Amniotic epithelial cell (primary cell): ENCODE measurements around the gene FZR1.
"Not testable (repeated sequence)": the region's sequence is repeated elsewhere in the genome, so short reads cannot be mapped to it uniquely, and the experiment has no call there.

ENCODE experiments used
- DNase-seq: peaks from one replicate; pipeline ENCODE4 v3.0.0-alpha.2; 2010; ENCODE audit warnings: low read depth

Gene FZR1

DNA sequence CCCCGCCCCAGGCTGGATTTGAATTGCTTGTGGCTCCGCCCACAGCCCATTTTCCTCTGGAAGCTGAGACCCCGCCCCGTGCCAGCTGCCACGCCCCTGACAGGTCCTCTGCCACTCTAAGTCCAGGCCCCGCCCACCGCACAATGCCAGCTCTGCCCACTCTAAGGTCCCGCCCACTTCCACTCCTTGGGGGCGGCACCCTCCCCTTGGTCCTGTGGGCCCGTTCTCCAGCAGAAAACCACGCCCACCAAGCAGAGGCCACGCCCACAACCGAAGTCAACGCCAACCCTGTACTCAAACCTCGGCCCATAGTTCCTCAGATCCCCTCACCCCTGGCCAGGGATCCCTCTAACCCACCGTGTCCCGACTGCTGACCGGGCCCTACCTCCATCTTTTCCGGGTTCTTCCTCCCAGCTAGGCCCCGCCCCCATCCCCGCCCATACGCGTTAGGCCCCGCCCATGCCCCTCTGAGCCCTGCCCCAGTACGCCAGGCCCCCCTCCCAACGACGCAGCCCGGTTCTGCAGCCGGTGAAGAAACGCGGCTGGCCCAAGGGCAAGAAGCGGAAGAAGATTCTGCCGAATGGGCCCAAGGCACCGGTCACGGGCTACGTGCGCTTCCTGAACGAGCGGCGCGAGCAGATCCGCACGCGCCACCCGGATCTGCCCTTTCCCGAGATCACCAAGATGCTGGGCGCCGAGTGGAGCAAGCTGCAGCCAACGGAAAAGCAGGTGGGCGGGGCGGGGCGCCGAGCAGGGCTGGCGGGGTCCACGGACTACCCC, 67.9 kb downstream of the FZR1 start:
- peak; percentile 94 for DNase-seq

DNA sequence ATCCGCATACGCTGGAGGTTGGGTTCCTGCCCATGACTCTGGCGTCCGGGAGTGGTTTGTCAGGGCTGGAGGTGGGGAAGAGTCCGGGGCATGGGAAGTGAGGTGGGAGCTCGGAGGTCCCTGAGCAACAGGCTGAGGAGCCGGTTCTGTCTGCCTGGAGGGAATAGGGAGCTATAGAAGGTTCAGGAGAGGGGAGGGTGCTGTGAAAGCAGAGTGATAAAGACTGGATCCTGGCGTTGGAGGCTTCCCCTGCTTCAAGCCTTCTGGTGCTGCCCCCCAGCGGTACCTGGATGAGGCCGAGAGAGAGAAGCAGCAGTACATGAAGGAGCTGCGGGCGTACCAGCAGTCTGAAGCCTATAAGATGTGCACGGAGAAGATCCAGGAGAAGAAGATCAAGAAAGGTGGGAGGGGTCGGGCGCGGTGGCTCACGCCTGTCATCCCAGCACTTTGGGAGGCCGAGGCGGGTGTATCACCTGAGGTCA, 69.2 kb downstream of the FZR1 start:
- DNase-seq: peak; percentile 51

DNA sequence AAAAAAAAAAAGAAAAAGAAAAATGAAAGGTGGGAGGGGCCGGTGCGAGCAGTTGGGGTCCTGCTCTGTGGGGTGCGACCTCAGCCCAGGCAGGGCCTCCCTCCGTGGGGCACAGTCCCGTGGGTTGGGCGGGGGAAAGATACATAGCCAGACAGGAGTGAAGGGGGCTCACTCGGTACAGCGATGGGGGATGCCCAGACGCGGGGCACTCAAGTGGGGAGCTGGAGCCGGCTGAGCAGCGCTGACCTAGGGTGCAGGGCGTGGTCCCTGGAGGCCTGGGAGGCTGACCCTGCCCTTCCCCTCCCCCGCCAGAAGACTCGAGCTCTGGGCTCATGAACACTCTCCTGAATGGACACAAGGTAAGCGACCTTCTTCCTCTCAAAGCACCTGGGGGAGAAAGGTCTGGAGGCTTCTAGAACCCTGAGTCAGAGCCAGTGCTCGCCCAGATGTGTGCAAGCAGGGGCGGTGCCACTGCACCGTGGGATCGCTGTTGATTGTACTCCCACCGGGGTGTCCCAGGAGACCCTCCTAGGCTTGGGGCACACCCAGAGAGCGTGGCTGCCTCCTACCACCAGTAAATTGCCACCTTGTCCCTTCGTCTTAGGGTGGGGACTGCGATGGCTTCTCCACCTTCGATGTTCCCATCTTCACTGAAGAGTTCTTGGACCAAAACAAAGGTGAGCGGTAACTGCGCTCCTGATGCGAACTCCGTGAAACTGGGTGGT, 70.0 kb downstream of the FZR1 start:
- DNase-seq: no peak

DNA sequence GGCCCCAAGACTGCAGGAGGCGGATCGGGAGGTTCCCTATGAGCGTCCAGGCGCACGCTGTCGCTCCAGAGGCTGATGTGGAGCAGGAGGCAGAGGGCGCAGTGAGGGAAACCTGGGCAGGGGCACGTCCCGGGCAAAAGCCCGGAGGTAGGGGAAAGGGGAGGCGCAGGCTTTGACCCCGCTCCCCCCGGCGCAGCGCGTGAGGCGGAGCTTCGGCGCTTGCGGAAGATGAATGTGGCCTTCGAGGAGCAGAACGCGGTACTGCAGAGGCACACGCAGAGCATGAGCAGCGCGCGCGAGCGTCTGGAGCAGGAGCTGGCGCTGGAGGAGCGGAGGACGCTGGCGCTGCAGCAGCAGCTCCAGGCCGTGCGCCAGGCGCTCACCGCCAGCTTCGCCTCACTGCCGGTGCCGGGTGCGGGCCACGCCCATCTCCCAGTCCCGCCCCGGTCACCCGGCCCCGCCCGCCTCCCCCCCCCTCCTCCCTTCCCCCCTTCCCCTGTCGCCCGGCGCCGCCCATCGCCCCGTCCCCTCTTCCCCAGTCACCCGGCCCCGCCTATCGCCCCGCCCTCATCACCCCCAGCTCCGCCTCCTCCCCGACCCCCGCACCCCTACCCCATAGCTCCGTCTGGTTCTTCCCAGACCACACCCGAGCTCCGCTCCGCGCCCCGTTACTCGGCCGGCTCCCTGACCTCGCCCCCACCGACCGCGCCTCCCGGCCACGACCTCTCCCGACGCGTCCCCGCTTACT, 70.8 kb downstream of the FZR1 start:
- peak; percentile 72 for DNase-seq

DNA sequence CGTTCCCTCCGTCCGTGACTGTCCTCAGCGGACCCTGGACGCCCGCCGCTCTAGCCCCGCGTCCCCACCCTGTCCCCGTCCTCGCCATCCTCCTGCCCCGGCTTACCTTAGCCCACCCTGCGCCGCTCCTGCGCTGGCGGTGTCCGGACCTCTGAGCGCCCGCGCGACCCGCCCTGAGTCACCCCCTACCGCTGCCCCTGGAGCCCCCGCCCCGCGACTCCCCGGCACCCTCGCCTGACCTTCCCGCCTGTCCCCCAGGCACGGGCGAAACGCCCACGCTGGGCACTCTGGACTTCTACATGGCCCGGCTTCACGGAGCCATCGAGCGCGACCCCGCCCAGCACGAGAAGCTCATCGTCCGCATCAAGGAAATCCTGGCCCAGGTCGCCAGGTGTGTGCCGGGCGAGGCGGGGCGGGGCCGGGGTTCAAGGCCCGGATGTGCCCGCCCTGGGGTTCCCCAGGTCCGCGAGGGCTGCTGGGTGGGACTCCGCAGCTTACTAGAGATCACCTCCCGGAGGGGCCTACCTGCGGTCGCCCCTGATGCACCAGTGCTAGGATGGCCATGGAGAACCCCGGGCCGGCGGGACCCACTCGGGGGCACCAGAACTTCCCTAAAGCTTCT, 71.7 kb downstream of the FZR1 start:
- no peak for DNase-seq

DNA sequence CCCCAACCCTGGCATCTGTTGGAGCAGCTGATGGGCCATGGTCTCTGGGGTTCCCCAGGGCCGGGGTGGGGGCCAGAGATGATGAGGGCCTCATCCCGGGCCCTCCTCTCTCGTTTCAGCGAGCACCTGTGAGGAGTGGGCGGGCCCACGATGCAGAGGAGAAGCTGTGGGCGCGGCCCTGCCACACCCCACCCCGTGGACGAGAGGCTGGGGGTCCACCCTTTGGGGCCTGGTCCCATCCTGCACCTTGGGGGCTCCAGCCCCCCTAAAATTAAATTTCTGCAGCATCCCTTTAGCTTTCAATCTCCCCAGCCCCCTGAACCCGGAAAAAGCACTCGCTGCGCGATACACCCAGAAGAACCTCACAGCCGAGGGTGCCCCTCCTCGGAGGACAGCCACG, 72.3 kb downstream of the FZR1 start:
- DNase-seq: no peak

DNA sequence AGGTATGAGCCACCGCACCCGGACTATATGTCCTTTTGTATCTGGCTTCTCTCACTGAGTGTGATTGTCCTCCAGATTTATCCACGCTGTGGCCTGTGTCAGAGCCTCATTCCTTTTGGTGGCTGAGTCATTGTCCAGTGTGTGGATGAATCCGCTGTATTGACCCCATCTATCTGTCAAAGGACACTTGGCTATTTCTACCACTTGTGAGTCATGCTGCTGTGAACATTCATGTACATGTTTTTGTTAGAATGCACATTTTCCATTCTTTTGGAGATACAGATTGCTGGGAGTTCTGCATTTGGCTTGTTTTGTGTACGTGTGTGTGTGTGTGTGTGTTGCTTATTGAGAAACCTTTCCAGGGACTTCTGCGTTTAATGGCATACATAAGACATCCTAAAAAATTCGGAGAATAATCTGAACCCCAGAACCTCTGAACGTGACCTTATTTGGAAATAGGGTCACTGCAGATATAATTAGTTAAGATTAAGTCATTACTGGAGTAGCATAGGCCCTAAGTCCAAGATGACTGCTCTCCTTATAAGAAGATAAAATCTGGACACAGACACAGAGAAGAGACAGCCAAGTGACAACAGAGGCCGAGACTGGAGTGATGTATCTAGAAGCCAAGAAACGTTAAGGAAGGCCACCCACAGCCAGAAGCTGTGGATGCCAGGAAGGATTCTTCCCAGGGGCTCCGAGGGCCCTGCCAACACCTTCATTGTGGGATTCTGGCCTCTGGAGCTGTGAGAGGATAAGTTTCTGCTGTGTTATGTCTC, 74.2 kb downstream of the FZR1 start:
- peak; percentile 93 for DNase-seq

DNA sequence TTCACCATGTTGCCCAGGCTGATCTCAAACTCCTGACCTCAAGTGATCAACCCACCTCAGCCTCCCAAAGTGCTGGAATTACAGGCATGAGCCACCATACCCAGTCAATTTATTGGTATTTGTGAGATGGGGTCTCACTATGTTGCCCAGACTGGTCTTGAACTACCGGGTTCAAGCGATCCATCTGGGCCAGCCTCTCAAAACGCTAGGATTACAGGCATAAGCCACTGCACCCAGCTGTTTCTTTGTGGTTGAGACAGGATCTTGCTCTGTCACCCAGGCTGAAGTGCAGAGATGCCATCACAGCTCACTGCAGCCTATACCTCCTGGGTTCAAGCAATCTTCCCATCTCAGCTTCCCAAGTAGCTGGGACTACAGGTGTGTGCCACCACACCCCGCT, 75.7 kb downstream of the FZR1 start:
- not testable (repeated sequence) for DNase-seq

DNA sequence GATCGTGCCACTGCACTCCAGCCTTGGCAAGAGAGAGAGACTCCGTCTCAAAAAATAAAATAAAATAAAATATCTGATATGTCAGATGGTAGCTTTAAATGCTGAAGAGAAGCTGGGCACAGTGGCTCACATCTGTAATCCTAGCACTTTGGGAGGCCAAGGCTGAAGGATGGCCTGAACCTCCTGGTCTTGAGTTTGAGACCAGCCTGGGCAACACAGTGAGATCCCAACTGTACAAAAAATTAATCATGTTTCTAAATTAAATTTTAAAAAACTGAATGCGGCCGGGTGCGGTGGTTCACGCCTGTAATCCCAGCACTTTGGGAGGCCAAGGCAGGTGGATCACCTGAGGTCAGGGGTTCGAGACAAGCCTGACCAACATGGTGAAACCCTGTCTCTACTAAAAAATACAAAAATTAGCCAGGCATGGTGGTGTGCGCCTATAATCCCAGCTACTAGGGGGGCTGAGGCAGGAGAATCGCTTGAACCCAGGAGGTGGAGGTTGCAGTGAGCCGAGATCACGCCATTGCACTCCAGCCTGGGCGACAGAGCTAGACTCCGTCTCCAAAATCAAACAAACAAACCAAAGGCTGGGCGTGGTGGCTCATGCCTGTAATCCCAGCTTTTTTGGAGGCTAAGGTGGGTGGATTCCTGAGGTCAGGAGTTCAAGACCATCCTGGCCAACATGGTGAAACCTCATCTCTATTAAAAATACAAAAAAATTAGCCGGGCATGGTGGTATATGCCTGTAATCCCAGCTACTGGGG, 78.1 kb downstream of the FZR1 start:
- not testable (repeated sequence) for DNase-seq

DNA sequence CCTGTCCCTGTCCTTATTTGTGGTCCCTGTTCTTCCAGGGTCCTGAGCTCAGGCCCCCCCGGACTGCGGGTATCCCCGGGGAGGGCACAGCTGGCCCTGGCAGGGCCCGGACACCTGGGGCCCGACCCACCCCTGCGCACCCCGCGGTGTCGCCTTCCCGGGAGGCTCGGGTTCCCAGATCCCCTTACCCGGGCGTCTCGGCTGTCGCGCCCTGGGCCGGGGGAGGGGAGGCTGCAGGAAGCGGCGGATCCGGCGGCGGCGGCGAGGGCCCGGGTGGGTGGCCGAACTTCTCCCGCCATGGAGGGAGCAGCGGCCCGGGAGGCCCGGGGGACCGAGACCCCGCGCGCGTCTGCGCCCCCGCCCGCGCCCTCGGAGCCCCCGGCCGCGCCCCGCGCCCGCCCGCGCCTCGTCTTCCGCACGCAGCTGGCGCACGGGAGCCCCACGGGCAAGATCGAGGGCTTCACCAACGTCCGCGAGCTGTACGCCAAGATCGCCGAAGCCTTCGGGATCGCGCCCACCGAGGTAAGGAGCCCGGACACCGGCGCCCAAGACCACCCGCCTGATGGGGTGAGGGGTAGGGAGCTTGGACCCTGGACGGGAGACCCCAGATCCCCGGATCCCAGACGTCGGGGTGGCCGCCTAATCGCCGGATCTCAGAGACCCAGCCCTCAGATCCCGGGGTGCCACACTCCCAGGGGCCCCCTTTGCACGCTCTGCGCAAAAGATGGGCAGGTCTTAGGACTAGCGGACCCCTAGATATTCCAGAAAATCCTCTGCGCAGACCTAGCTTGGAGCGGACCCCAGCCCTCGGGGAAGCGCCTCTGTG, 79.4 kb downstream of the FZR1 start, which contains the start of gene GIPC3:
Gene GIPC3 (plus strand): TSS at position 178 of the 826 bp plus-strand sequence. CDS start 120 bp downstream, at position 298.
- DNase-seq: no peak

DNA sequence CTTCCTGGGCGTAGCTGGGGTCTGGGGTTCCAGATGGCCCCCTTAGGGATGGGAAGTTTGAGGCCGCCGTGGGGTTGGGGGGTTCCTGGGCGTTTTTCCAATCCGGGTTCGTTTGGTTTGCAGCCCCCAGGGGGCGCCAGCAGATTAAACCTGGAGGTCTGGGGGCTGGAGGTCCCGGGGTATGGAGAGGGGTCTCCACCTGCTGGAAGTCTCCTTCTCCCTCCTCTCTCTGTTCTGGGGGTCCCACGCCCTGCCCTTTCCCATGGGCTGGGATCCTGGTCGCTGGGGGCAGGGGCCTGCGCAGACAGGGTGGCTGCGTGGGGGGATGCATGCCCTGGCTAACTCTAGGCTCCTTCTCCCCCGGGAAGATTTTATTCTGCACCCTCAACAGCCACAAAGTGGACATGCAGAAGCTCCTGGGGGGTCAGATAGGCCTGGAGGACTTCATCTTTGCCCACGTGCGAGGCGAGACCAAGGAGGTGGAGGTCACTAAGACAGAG, 80.1 kb downstream of the FZR1 start:
- DNase-seq: no peak

DNA sequence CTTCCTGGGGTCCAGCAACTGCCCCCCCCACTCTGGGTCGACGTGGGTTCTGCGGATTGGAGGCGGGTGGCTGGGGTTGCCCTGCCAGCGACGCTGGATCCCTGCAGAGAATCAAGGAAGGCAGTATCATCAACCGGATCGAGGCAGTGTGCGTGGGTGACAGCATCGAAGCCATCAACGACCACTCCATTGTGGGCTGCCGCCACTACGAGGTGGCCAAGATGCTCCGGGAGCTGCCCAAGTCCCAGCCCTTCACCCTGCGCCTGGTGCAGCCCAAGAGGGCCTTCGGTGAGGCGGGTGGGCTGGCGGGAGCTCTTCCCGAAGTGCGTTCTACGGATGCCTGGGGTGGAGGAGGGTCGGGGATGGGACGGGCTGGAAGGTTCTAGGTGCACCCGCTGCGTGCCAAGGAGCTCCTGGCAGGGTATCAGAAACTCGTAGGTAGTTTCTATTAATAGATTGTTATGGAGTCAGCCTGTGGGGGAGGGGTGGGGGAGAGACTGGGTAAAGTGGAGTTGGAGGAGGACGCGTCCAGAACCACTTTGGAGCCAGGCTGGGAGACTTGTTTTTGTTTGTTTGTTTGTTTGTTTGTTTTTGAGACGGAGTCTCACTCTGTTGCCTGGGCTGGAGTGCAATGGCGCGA, 80.7 kb downstream of the FZR1 start:
- no peak for DNase-seq
